Neural cell (in vitro differentiated cells): Measurements from ENCODE around the gene SDCCAG8. TPM values are rescaled to one million over a fixed set of nuclear protein-coding genes. Genes with fewer than 3 reads are reported as not detected.

Experiments used
- H2AFZ ChIP-seq: fragments of 200-600, 300-800 bp; sonication (generic), shearing (Covaris generic); 2 replicates; pipeline ENCODE4 v1.6.0; 2014; ENCODE audit warnings: low read depth, mild to moderate bottlenecking, antibody characterized with exemption, low read length, moderate library complexity
- H3F3A ChIP-seq: fragments of 200-600 bp; shearing (Covaris generic); 2 replicates; pipeline ENCODE4 v1.6.1; 2016; ENCODE audit warnings: mild to moderate bottlenecking, moderate library complexity, mixed read lengths, antibody characterized with exemption, low read length; ENCODE audit not compliant: insufficient read depth, poor library complexity, severe bottlenecking
- H3K27ac ChIP-seq: fragments of 200-600, 300-800 bp; sonication (generic), shearing (Covaris generic); 2 replicates; pipeline ENCODE4 v1.5.1; 2014; ENCODE audit warnings: mild to moderate bottlenecking, low read length, moderate library complexity
- H3K27me3 ChIP-seq: fragments of 300-800, 200-600 bp; sonication (generic), shearing (Covaris generic); 2 replicates; pipeline ENCODE4 v1.6.0; 2014; ENCODE audit warnings: mild to moderate bottlenecking, low read depth, low read length, moderate library complexity; ENCODE audit not compliant: insufficient read depth
- H3K36me3 ChIP-seq: fragments of 300-800, 200-600 bp; sonication (generic), shearing (Covaris generic); 2 replicates; pipeline ENCODE4 v1.5.1; 2014; ENCODE audit warnings: mild to moderate bottlenecking, antibody characterized with exemption, low read length, moderate library complexity; ENCODE audit not compliant: insufficient read depth
- H3K4me2 ChIP-seq: fragments of 300-800, 200-600 bp; sonication (generic), shearing (Covaris generic); 2 replicates; pipeline ENCODE4 v1.6.0; 2014; ENCODE audit warnings: mild to moderate bottlenecking, low read length
- H3K4me3 ChIP-seq: fragments of 300-800, 200-600 bp; sonication (generic), shearing (Covaris generic); 2 replicates; pipeline ENCODE4 v1.5.1; 2014; ENCODE audit warnings: mild to moderate bottlenecking, low read length, moderate library complexity
- H3K79me2 ChIP-seq: fragments of 200-600 bp; shearing (Covaris generic); replicated peaks from 2 replicates; pipeline ENCODE4 v1.6.0; 2014; ENCODE audit warnings: mild to moderate bottlenecking, low read length, moderate library complexity; ENCODE audit not compliant: insufficient read depth
- H3K9ac ChIP-seq: fragments of 300-800, 200-600 bp; sonication (generic), shearing (Covaris generic); 2 replicates; pipeline ENCODE4 v1.6.1; 2016; ENCODE audit warnings: mild to moderate bottlenecking, low read length, mixed read lengths
- H3K9me2 ChIP-seq: fragments of 200-600 bp; shearing (Covaris generic); 2 replicates; pipeline ENCODE4 v1.6.1; 2016; ENCODE audit warnings: mild to moderate bottlenecking, low read length, mixed read lengths; ENCODE audit not compliant: insufficient read depth
- H3K9me3 ChIP-seq: fragments of 200-600, 300-800 bp; sonication (generic), shearing (Covaris generic); 2 replicates; pipeline ENCODE4 v1.6.1; 2016; ENCODE audit warnings: mild to moderate bottlenecking, mixed run types, low read length, moderate library complexity, mixed read lengths
- H4K20me1 ChIP-seq: fragments of 200-600 bp; shearing (Covaris generic); 2 replicates; pipeline ENCODE4 v1.6.1; 2016; ENCODE audit warnings: mild to moderate bottlenecking, mixed run types; ENCODE audit not compliant: insufficient read depth
- EP300 ChIP-seq: fragments of 450-650 bp; conservative IDR thresholded peaks from 2 replicates; pipeline ENCODE4 v1.6.1; 2014; ENCODE audit warnings: antibody characterized with exemption, mild to moderate bottlenecking, moderate library complexity; ENCODE audit not compliant: poor library complexity, severe bottlenecking
- EZH2 ChIP-seq: fragments of 200-600, 300-800 bp; shearing (Covaris generic), sonication (generic); IDR thresholded peaks from 2 replicates; pipeline ENCODE4 v1.6.1; 2014; ENCODE audit warnings: antibody characterized with exemption, low read length, borderline replicate concordance, mild to moderate bottlenecking; ENCODE audit not compliant: insufficient read depth, poor library complexity, severe bottlenecking
- MXI1 ChIP-seq: fragments of 450-650 bp; conservative IDR thresholded peaks from 2 replicates; pipeline ENCODE4 v1.6.1; 2014; ENCODE audit warnings: antibody characterized with exemption, mild to moderate bottlenecking; ENCODE audit not compliant: poor library complexity, severe bottlenecking
- POLR2AphosphoS5 ChIP-seq: IDR thresholded peaks from 2 replicates; pipeline ENCODE4 v1.6.1; 2012
- RAD21 ChIP-seq: fragments of 450-650 bp; conservative IDR thresholded peaks from 2 replicates; pipeline ENCODE4 v1.6.1; 2014; ENCODE audit warnings: antibody characterized with exemption, mild to moderate bottlenecking, moderate library complexity
- SMC3 ChIP-seq: fragments of 450-650 bp; conservative IDR thresholded peaks from 2 replicates; pipeline ENCODE4 v1.6.1; 2014; ENCODE audit warnings: antibody characterized with exemption, mild to moderate bottlenecking, moderate library complexity; ENCODE audit not compliant: poor library complexity
- TAF1 ChIP-seq: IDR thresholded peaks from 2 replicates; pipeline ENCODE4 v1.6.1; 2012; ENCODE audit warnings: low read depth
- polyA plus RNA-seq: library from polyadenylated mRNA; depleted of rRNA; stranded (reverse); fragments of >200 nt; gene quantifications from 2 replicates; pipeline ENCODE4 v1.2.3, GENCODE V29; 2014
- TF ChIP-seq, protein P1 (sequence below): IDR thresholded peaks from 2 replicates; pipeline ENCODE4 v1.6.1; 2012; ENCODE audit warnings: borderline replicate concordance
- TF ChIP-seq, protein P2 (sequence below): fragments of 450-650 bp; IDR thresholded peaks from 2 replicates; pipeline ENCODE4 v1.5.1; 2014; ENCODE audit warnings: antibody characterized with exemption, mild to moderate bottlenecking, moderate library complexity; ENCODE audit not compliant: poor library complexity, severe bottlenecking

Gene SDCCAG8
- polyA plus RNA-seq, 1 donor from 2014 or later = 32.2 TPM

DNA sequence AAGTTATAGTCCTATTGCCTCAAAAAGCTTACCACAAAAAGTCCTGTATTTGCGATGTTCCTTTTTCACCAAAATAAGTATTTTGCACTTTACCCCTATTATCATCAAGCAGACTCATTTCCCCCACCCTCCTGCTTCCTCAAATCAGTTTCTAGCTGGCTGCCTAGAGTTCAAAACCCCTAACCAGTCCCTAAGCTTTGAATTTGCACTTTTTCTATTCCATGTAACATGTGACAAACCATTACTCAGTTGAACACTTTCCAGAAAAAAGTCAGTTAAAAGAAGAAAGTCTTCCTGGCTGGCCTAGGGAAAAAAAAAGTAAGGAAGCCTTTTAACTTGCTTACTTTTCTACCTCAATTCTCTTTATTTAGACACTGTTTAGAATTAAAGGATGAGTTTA is 8.9 kb upstream of the SDCCAG8 start:
- H3K27me3 ChIP-seq = no peaks in the 10 kb centered on the region
- H3K36me3 ChIP-seq = no peaks in the 10 kb centered on the region
- H3K9me2 ChIP-seq = no peaks in the 10 kb centered on the region
- no peaks in the 10 kb centered on the region for H3K9me3 ChIP-seq
- no peak overlapping the region for H3K4me2 ChIP-seq
- H4K20me1 ChIP-seq = peaks cover 30% of the 10 kb centered on the region
- H3K79me2 ChIP-seq = peaks cover 98% of the 10 kb centered on the region
- TF ChIP-seq, protein P1, sequence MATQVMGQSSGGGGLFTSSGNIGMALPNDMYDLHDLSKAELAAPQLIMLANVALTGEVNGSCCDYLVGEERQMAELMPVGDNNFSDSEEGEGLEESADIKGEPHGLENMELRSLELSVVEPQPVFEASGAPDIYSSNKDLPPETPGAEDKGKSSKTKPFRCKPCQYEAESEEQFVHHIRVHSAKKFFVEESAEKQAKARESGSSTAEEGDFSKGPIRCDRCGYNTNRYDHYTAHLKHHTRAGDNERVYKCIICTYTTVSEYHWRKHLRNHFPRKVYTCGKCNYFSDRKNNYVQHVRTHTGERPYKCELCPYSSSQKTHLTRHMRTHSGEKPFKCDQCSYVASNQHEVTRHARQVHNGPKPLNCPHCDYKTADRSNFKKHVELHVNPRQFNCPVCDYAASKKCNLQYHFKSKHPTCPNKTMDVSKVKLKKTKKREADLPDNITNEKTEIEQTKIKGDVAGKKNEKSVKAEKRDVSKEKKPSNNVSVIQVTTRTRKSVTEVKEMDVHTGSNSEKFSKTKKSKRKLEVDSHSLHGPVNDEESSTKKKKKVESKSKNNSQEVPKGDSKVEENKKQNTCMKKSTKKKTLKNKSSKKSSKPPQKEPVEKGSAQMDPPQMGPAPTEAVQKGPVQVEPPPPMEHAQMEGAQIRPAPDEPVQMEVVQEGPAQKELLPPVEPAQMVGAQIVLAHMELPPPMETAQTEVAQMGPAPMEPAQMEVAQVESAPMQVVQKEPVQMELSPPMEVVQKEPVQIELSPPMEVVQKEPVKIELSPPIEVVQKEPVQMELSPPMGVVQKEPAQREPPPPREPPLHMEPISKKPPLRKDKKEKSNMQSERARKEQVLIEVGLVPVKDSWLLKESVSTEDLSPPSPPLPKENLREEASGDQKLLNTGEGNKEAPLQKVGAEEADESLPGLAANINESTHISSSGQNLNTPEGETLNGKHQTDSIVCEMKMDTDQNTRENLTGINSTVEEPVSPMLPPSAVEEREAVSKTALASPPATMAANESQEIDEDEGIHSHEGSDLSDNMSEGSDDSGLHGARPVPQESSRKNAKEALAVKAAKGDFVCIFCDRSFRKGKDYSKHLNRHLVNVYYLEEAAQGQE = no peak
- no peak for TF ChIP-seq EP300
- TF ChIP-seq SMC3 = no peak
- TF ChIP-seq MXI1 = no peak
- TF ChIP-seq EZH2 = no peak
- no peak for TF ChIP-seq TAF1
- TF ChIP-seq, protein P2, sequence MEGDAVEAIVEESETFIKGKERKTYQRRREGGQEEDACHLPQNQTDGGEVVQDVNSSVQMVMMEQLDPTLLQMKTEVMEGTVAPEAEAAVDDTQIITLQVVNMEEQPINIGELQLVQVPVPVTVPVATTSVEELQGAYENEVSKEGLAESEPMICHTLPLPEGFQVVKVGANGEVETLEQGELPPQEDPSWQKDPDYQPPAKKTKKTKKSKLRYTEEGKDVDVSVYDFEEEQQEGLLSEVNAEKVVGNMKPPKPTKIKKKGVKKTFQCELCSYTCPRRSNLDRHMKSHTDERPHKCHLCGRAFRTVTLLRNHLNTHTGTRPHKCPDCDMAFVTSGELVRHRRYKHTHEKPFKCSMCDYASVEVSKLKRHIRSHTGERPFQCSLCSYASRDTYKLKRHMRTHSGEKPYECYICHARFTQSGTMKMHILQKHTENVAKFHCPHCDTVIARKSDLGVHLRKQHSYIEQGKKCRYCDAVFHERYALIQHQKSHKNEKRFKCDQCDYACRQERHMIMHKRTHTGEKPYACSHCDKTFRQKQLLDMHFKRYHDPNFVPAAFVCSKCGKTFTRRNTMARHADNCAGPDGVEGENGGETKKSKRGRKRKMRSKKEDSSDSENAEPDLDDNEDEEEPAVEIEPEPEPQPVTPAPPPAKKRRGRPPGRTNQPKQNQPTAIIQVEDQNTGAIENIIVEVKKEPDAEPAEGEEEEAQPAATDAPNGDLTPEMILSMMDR = no peak
- TF ChIP-seq RAD21 = no peak
- no peak for TF ChIP-seq POLR2AphosphoS5
- no peaks in the 10 kb centered on the region for H3F3A ChIP-seq
- H2AFZ ChIP-seq = no peak overlapping the region
- H3K4me3 ChIP-seq = no peak overlapping the region
- no peak overlapping the region for H3K9ac ChIP-seq
- H3K27ac ChIP-seq = no peak overlapping the region

DNA sequence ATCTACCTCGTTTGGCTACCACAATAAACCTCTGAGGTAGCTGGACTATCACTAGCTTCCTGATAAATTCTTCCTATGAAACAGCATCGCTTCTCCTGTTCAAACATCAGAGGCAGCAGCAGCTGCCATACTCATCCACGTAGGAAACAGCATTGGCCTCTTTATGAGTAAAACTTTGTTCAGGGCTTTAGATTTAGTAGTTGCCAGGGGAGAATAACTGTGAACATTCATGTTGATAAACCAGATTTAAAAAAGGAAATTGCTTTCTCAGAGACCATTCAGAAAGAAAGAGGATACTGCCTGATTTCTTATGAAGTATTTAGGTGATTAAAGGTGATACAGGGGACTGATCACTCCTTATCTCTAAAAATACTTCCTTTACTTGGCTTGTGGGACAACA is 7.9 kb upstream of the SDCCAG8 start:
- H3F3A ChIP-seq = peaks cover 6% of the 10 kb centered on the region
- H3K4me2 ChIP-seq = no peak overlapping the region
- no peak overlapping the region for H3K27ac ChIP-seq
- H3K27me3 ChIP-seq = no peaks in the 10 kb centered on the region
- no peaks in the 10 kb centered on the region for H3K36me3 ChIP-seq
- H3K4me3 ChIP-seq = no peak overlapping the region
- H3K9ac ChIP-seq = no peak overlapping the region
- H3K9me3 ChIP-seq = no peaks in the 10 kb centered on the region
- no peak for TF ChIP-seq POLR2AphosphoS5
- no peak for TF ChIP-seq RAD21
- H3K79me2 ChIP-seq = peaks cover 98% of the 10 kb centered on the region
- no peaks in the 10 kb centered on the region for H3K9me2 ChIP-seq
- no peak overlapping the region for H2AFZ ChIP-seq
- H4K20me1 ChIP-seq = peaks cover 39% of the 10 kb centered on the region

DNA sequence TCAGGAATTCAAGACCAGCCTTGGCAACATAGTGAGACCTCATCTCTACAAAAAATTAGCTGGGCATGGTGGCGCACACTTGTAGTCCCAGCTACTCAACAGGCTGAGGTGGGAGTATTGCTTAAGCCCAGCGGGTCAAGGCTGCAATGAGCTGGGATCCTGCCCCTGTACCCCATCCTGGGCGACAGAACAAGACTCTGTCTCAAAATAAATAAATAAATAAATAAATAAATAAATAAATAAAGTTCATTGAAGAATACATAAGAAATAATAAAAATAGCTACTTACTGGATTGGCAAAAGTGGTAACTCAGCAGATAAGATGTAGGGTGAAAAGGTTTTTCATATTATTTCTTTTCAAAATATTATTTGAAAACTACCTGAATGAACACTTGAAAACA is 6.6 kb upstream of the SDCCAG8 start:
- Histone ChIP-seq H2AFZ (no peak overlapping the region), H3K27me3 (no peaks in the 10 kb centered on the region), H4K20me1 (peaks cover 45% of the 10 kb centered on the region), H3K4me2 (no peak overlapping the region), H3K9ac (no peak overlapping the region), H3F3A (peaks cover 8% of the 10 kb centered on the region), H3K27ac (no peak overlapping the region), H3K9me3 (no peaks in the 10 kb centered on the region), H3K9me2 (no peaks in the 10 kb centered on the region), H3K36me3 (no peaks in the 10 kb centered on the region), H3K4me3 (no peak overlapping the region), H3K79me2 (peaks cover 98% of the 10 kb centered on the region)
- TF ChIP-seq EP300 (no peak), POLR2AphosphoS5 (no peak)
